Neural progenitor cell (in vitro differentiated cells): ENCODE results near the gene KLF1. TPM values are rescaled to one million over a fixed set of nuclear protein-coding genes. Genes with fewer than 3 reads are reported as not detected.

Source experiments
- DNase-seq: peaks from one replicate; pipeline ENCODE4 v3.0.0-alpha.2; 2016; ENCODE audit warnings: low spot score
- H2AFZ ChIP-seq: fragments of 200-600 bp; sonication (generic); replicated peaks from 2 replicates; pipeline ENCODE4 v1.6.1; 2016; ENCODE audit warnings: antibody characterized with exemption
- H3F3A ChIP-seq: fragments of 200-600 bp; sonication (generic); 2 replicates; pipeline ENCODE4 v1.6.1; 2016; ENCODE audit warnings: antibody characterized with exemption, low read depth
- H3K27ac ChIP-seq: fragments of 200-600 bp; sonication (generic); 2 replicates; pipeline ENCODE4 v1.5.1; 2016; ENCODE audit warnings: mild to moderate bottlenecking
- H3K27me3 ChIP-seq: fragments of 200-600 bp; sonication (generic); 2 replicates; pipeline ENCODE4 v1.6.1; 2016; ENCODE audit warnings: mild to moderate bottlenecking, moderate library complexity
- H3K36me3 ChIP-seq: fragments of 200-600 bp; sonication (generic); 2 replicates; pipeline ENCODE4 v1.5.1; 2016
- H3K4me1 ChIP-seq: fragments of 200-600 bp; sonication (generic); 2 replicates; pipeline ENCODE4 v1.6.1; 2016; ENCODE audit warnings: mixed run types
- H3K4me2 ChIP-seq: fragments of 200-600 bp; sonication (generic); 2 replicates; pipeline ENCODE4 v1.6.1; 2016
- H3K4me3 ChIP-seq: fragments of 200-600 bp; sonication (generic); 2 replicates; pipeline ENCODE4 v1.5.1; 2016
- H3K79me2 ChIP-seq: fragments of 200-600 bp; sonication (generic); 2 replicates; pipeline ENCODE4 v1.6.1; 2016; ENCODE audit warnings: low read depth
- H3K9ac ChIP-seq: fragments of 200-600 bp; sonication (generic); 2 replicates; pipeline ENCODE4 v1.6.1; 2016
- H3K9me3 ChIP-seq: fragments of 200-600 bp; sonication (generic); 2 replicates; pipeline ENCODE4 v1.5.1; 2016; ENCODE audit warnings: low read depth
- H4K20me1 ChIP-seq: fragments of 200-600 bp; sonication (generic); 2 replicates; pipeline ENCODE4 v1.6.1; 2016; ENCODE audit warnings: low read depth
- H3K27ac Mint-ChIP-seq: 3 replicates; pipeline ENCODE4 v1.8.0; 2021; ENCODE audit warnings: mixed read lengths
- H3K27me3 Mint-ChIP-seq: 2 replicates; pipeline ENCODE4 v1.8.0; 2022; ENCODE audit warnings: low read depth, mild to moderate bottlenecking, inconsistent platforms, moderate library complexity, mixed read lengths; ENCODE audit not compliant: insufficient read depth
- H3K36me3 Mint-ChIP-seq: 3 replicates; pipeline ENCODE4 v1.8.0; 2021; ENCODE audit warnings: mixed read lengths
- H3K4me1 Mint-ChIP-seq: 3 replicates; pipeline ENCODE4 v1.8.0; 2021; ENCODE audit warnings: mixed read lengths
- H3K4me3 Mint-ChIP-seq: 3 replicates; pipeline ENCODE4 v1.8.0; 2021; ENCODE audit warnings: mild to moderate bottlenecking, moderate library complexity, mixed read lengths
- H3K9me3 Mint-ChIP-seq: 3 replicates; pipeline ENCODE4 v1.8.0; 2020; ENCODE audit warnings: mixed read lengths
- EZH2 ChIP-seq: fragments of 200-600 bp; sonication (generic); IDR thresholded peaks from 2 replicates; pipeline ENCODE4 v1.6.1; 2017; ENCODE audit warnings: antibody characterized with exemption, mild to moderate bottlenecking, moderate library complexity
- EZH2phosphoT487 ChIP-seq: fragments of 200-600 bp; sonication (generic); IDR thresholded peaks from 2 replicates; pipeline ENCODE4 v1.6.1; 2017; ENCODE audit warnings: antibody characterized with exemption
- total RNA-seq: library from RNA; depleted of rRNA; stranded (reverse); fragments of >200 nt; gene quantifications from 2 replicates; pipeline ENCODE4 v1.2.3, GENCODE V29; 2015; ENCODE audit warnings: low replicate concordance
- TF ChIP-seq, protein P1 (sequence below): fragments of 200-600 bp; sonication (generic); IDR thresholded peaks from 2 replicates; pipeline ENCODE4 v1.5.1; 2017; ENCODE audit warnings: antibody characterized with exemption, mild to moderate bottlenecking

Gene KLF1
- total RNA-seq, 1 donor from 2014 or later, result 0.64 TPM

DNA sequence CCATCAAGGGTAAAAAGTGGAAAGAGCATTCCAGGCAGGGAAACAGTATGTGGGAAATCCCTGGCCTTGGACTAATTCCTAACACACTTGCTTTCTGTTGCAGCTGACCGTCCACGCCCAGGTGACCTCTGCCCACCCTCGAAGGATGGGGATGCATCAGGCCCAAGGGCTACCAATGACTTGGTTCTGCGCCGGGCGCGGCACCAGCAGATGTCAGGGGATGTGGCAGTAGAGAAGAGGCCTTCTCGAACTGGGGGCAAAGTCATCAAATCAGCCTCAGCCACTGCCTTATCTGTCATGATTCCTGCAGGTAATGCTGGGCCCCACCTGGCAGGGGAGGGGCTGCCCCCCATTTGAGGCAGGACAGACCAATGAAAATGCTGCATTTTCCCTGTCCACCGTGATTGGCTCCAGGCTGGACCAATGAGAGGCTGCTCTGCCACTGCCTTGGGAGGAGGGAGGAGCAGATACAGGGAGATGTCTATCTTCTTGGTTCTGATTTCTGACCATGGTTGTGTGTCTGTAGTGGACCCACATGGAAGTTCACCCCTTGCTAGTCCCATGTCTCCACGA, 18.4 kb downstream of the KLF1 start:
- no peaks in the 10 kb centered on the region for H3K79me2 ChIP-seq
- H3K4me3 ChIP-seq, result no peak overlapping the region
- no peak overlapping the region for H3K4me2 ChIP-seq
- peaks cover 18% of the 10 kb centered on the region for H3F3A ChIP-seq
- TF ChIP-seq, protein P1, sequence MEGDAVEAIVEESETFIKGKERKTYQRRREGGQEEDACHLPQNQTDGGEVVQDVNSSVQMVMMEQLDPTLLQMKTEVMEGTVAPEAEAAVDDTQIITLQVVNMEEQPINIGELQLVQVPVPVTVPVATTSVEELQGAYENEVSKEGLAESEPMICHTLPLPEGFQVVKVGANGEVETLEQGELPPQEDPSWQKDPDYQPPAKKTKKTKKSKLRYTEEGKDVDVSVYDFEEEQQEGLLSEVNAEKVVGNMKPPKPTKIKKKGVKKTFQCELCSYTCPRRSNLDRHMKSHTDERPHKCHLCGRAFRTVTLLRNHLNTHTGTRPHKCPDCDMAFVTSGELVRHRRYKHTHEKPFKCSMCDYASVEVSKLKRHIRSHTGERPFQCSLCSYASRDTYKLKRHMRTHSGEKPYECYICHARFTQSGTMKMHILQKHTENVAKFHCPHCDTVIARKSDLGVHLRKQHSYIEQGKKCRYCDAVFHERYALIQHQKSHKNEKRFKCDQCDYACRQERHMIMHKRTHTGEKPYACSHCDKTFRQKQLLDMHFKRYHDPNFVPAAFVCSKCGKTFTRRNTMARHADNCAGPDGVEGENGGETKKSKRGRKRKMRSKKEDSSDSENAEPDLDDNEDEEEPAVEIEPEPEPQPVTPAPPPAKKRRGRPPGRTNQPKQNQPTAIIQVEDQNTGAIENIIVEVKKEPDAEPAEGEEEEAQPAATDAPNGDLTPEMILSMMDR, result no peak
- TF ChIP-seq EZH2, result no peak
- TF ChIP-seq EZH2phosphoT487, result no peak
- peak overlapping the region; percentile 69 for H3K4me3 Mint-ChIP-seq
- peaks cover 23% of the 10 kb centered on the region for H3K27me3 Mint-ChIP-seq
- no peaks in the 10 kb centered on the region for H3K27me3 ChIP-seq
- H3K9me3 ChIP-seq, result no peaks in the 10 kb centered on the region
- no peak overlapping the region for H2AFZ ChIP-seq
- H3K36me3 Mint-ChIP-seq, result peaks cover 18% of the 10 kb centered on the region
- no peak overlapping the region for H3K9ac ChIP-seq
- peaks cover 6% of the 10 kb centered on the region for H3K9me3 Mint-ChIP-seq
- H4K20me1 ChIP-seq, result no peaks in the 10 kb centered on the region
- H3K4me1 Mint-ChIP-seq, result peaks cover 9% of the 10 kb centered on the region
- DNase-seq, result no peak
- H3K4me1 ChIP-seq, result peaks cover 5% of the 10 kb centered on the region
- H3K27ac ChIP-seq, result no peak overlapping the region
- H3K36me3 ChIP-seq, result no peaks in the 10 kb centered on the region
- no peak overlapping the region for H3K27ac Mint-ChIP-seq

DNA sequence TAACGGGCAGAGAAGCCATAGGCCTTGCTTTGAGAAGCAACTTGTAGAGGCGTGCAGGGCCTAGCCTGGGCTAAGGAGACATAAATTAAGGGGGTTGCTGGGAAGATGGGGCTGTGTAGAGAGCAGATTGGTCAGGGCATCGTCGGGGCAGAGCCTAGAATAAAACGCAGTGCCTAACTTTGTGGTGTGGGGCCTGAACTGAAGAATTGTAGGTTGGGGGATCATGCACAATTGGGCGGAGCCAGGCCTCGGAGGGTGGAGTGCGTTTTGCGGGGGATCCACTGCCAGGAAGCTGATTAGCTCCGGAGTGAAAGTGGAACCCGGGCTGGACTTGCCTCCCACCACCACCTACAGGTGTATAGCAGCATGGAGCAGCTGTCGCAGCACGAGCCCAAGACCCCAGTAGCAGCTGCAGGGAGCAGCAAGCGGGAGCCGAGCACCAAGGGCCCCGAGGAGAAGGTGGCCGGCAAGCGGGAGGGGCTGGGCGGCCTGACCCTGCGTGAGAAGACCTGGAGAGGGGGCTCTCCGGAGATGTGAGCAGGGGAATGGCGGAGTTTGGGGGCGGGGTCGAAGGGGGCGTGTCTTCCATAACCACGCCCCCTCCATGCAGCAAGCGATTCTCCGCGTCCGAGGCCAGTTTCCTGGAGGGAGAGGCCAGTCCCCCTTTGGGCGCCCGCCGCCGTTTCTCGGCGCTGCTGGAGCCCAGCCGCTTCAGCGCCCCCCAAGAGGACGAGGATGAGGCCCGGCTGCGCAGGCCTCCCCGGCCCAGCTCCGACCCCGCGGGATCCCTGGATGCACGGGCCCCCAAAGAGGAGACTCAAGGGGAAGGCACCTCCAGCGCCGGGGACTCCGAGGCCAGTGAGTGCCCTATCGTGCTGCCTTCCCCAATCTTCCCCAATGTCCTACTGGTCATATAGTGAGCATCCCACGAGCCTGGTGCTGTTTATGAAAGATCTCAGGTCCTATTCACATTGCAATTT, 19.6 kb downstream of the KLF1 start:
- peak overlapping the region; percentile 90 for H3K4me2 ChIP-seq
- no peaks in the 10 kb centered on the region for H3K36me3 ChIP-seq
- Mint-ChIP-seq H3K4me3 (peak overlapping the region; percentile 83), H3K4me1 (peaks cover 9% of the 10 kb centered on the region), H3K9me3 (peaks cover 2% of the 10 kb centered on the region), H3K36me3 (peaks cover 14% of the 10 kb centered on the region), H3K27ac (no peak overlapping the region), H3K27me3 (peaks cover 19% of the 10 kb centered on the region)
- peaks cover 5% of the 10 kb centered on the region for H3K4me1 ChIP-seq
- H3K27me3 ChIP-seq, result no peaks in the 10 kb centered on the region
- H3K27ac ChIP-seq, result no peak overlapping the region
- H3K4me3 ChIP-seq, result peak overlapping the region; percentile 58
- no peaks in the 10 kb centered on the region for H3K9me3 ChIP-seq
- no peak for TF ChIP-seq EZH2phosphoT487
- TF ChIP-seq, protein P1, result peak; percentile 31
- peak; percentile 93 for DNase-seq
- no peaks in the 10 kb centered on the region for H4K20me1 ChIP-seq
- H3K79me2 ChIP-seq, result no peaks in the 10 kb centered on the region
- H3F3A ChIP-seq, result peaks cover 13% of the 10 kb centered on the region
- no peak overlapping the region for H3K9ac ChIP-seq
- peak overlapping the region; percentile 84 for H2AFZ ChIP-seq

DNA sequence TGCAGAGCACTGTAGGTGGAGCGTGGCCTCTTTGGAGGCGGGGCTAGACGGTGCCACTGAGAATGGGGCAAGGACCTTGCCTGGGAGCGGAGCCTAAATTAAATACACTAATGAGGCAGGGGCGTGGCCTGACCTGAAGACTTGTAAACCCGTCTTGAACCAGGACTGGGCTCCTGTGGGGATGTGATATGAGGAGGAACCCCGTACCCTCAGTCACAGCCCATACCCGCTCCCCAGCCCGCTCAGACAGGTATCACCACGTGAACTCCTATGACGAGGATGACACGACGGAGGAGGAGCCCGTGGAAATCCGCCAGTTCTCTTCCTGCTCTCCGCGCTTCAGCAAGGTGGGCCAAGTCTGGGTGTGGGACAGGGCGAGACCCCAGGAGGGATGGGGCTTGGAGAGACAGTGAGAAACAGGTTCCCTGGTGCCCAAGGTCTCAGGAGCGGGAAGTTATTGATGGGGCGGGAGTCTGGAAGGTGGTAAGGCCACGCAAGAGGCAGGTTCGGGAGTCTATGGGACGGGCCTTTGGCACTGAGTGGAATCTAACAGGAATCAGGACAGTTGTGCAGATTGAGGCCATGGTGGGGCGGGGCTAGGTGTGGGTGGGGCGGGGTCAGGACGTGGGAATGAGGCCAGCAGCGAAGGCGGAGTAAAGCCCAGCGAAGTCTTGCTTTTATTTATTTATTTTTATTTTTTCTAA, 20.4 kb downstream of the KLF1 start:
- Histone ChIP-seq H3K27ac (no peak overlapping the region), H3K27me3 (no peaks in the 10 kb centered on the region), H3K36me3 (no peaks in the 10 kb centered on the region), H2AFZ (no peak overlapping the region), H3K79me2 (no peaks in the 10 kb centered on the region), H3K4me1 (peaks cover 5% of the 10 kb centered on the region), H3K9ac (no peak overlapping the region), H3K4me3 (peak overlapping the region; percentile 58), H4K20me1 (no peaks in the 10 kb centered on the region), H3F3A (peaks cover 13% of the 10 kb centered on the region), H3K9me3 (no peaks in the 10 kb centered on the region), H3K4me2 (peak overlapping the region; percentile 90)
- H3K4me3 Mint-ChIP-seq, result peak overlapping the region; percentile 66
- TF ChIP-seq EZH2phosphoT487, result no peak
- TF ChIP-seq, protein P1, result no peak
- no peak for TF ChIP-seq EZH2
- DNase-seq, result peak; percentile 20
- peaks cover 15% of the 10 kb centered on the region for H3K27me3 Mint-ChIP-seq
- peaks cover 9% of the 10 kb centered on the region for H3K4me1 Mint-ChIP-seq
- no peaks in the 10 kb centered on the region for H3K9me3 Mint-ChIP-seq
- peaks cover 7% of the 10 kb centered on the region for H3K36me3 Mint-ChIP-seq
- no peak overlapping the region for H3K27ac Mint-ChIP-seq
